ENCODE data around the gene IPO11.
A peak's percentile ranks its signal among the peaks of the same experiment; 100 is the strongest.

IPO11 gene

GRCh38 chr5:62412549-62413329 lies at the start of gene IPO11:
IPO11 (plus strand) TSS chr5:62412763; CDS start chr5:62437280, 24,517 bp downstream.
- peak; percentile 98 for DNase-seq (ENCODE audit: low read depth)

DNA sequence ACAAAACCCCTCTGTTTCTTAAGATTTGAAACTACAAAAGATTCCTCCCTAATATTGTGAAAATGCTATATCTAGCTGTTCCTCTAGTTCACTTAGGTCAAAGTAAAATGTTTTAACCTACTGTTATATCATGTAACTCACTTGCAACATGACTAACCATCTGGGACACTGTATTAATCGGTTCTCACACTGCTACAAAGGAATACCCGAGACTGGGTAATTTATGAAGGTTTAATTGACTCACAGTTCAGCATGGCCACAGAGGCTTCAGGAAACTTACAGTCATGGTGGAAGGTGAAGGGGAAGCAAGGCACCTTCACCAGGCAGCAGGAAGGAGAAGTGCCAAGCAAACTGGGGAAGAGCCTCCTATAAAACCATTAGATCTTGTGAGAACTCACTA lies 43.5 kb upstream of the IPO11 start:
- DNase-seq (ENCODE audit: low read depth), result no peak

GRCh38 chr5:62371409-62371808 lies 41.2 kb upstream of the IPO11 start:
- peak; percentile 29 for DNase-seq (ENCODE audit: low read depth)

GRCh38 chr5:62372600-62372999 lies 40.0 kb upstream of the IPO11 start:
- DNase-seq (ENCODE audit: low read depth), result no peak

GRCh38 chr5:62373382-62373781 lies 39.2 kb upstream of the IPO11 start:
- no peak for DNase-seq (ENCODE audit: low read depth)

DNA sequence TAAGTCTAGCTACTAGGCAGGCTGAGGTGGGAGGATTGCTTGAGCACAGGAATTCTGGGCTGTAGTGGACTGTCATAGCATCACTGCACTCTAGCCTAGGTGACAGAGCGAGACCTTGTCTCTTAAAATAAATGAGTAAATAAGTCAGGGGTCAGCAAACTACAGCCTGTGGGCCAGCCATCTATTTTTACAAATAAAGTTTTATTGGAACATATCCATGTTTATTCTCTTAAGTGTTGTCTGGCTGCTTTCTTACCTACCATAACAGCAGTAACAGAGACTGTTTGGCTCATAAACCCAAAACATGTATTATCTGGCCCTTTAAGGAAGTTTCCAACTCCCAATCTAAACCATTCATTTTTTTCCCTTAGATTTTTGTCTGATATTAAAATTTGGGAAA lies 38.5 kb upstream of the IPO11 start:
- no peak for DNase-seq (ENCODE audit: low read depth)

DNA sequence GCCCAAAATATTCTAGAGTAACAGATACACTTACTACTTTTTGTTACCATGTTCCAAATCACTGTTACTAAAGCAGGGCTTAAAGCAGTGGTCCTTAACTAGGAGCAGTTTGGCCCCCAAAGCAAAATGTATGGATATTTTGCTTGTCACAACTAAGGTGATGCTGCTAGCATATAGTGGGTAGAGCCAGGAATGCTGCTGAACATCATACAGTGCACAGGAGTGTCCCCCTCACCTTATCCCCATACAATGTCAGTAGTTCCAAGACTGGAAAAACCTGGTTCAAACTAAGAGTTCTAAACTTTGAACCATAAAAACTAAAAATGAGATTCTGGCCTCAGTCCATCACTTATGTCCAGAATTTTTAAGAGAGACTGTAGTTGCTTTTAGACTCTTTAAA lies 36.9 kb upstream of the IPO11 start:
- DNase-seq (ENCODE audit: low read depth), result no peak

- peak; percentile 42 for DNase-seq (ENCODE audit: low read depth)
Observed at GRCh38 chr5:62376064-62376463, 36.5 kb upstream of the IPO11 start.

DNA sequence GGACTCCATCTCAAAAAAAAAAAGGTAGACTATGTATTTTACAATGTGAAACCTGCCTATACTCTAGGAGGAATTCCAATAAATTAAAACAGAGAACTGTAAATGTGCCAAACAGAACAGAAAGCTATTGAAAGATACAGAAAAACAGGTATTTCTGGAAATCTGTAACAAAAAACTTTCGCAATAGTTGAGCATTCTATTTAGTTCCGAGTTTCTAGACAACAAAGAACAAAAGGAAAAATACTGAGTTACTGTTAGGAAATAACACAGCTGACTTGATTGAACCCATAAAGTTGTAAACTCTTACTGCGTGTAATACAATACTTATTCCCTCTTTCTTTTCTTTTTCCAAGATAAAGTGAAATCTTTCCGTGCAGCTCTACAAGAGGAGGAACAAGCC lies 27.4 kb upstream of the IPO11 start:
- DNase-seq (ENCODE audit: low read depth), result peak; percentile 9

- DNase-seq (ENCODE audit: low read depth), result peak; percentile 20
Observed at GRCh38 chr5:62385816-62386400, 26.7 kb upstream of the IPO11 start.

- peak; percentile 44 for DNase-seq (ENCODE audit: low read depth)
Observed at GRCh38 chr5:62386824-62387223, 25.7 kb upstream of the IPO11 start.

GRCh38 chr5:62395210-62395950 lies 17.2 kb upstream of the IPO11 start:
- DNase-seq (ENCODE audit: low read depth), result peak; percentile 63

GRCh38 chr5:62403411-62404250 lies 8.9 kb upstream of the IPO11 start, which contains the start of gene DIMT1:
DIMT1 (minus strand) TSS chr5:62403905; CDS start chr5:62403772, 133 bp downstream.
- peak; percentile 99 for DNase-seq (ENCODE audit: low read depth)

GRCh38 chr5:62413711-62414110 lies 1.1 kb downstream of the IPO11 start:
- no peak for DNase-seq (ENCODE audit: low read depth)

GRCh38 chr5:62418462-62419076 lies 6.0 kb downstream of the IPO11 start:
- no peak for DNase-seq (ENCODE audit: low read depth)

GRCh38 chr5:62419609-62420008 lies 7.0 kb downstream of the IPO11 start:
- DNase-seq (ENCODE audit: low read depth), result no peak

GRCh38 chr5:62421414-62421813 lies 8.9 kb downstream of the IPO11 start:
- DNase-seq (ENCODE audit: low read depth), result no peak

DNA sequence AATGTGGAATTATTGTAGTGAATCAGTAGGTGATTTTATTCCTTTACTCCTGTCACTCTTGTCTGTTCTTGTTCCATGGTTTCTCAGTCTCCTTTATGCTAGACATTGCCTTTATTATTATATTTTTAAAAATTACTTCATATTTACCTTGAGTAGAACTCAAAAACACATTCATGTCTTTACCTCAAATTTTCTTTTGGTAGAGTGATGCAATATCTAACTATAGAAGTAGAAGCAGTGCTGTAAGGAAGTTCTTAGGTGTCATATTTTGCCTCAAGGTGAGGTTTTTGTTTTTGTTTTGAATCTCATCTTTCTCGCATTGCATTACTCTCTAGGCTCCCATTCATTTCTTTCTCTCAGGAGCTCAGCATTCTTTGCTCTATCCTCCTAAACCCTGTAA lies 12.2 kb downstream of the IPO11 start:
- no peak for DNase-seq (ENCODE audit: low read depth)

DNA sequence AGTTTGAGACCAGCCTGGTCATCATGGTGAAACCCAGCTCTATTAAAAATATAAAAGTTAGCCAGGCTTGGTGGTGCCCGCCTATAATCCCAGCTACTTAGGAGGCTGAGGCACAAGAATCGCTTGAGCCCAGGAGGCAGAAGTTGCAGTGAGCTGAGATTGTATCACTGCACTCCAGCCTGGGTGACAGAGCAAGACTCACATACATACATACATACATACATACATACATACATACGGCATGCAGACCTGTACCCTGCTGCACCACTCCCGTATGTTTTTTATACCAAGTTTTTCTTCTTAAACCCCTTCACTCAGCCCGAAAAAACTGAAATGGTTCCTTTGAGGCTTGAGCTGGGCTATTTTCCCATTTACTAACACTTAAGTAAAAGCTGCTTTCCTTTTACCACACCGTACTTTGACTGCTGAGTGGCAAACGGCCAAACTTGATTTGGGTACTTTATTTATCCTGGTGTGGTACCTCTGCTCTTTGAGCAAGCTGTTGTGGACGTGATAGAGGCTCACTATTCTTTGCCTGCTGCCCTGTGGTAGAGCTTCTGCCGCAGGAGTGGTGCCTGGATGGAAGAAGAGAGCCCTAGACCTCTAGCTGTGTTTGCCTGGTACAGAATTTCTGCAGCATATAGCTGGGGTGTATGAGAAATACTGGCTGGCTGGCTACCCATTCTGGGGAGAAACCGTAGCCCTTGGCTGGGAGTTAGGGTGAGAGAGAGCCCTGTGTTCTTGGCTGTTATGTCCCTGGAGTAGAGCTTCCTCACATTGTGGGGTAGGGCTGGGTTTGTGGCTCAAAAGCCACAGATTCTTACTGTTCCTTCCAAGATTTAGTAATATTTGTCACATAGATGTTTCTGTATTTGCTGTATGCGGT lies 19.4 kb downstream of the IPO11 start:
- peak; percentile 2 for DNase-seq (ENCODE audit: low read depth)

DNA sequence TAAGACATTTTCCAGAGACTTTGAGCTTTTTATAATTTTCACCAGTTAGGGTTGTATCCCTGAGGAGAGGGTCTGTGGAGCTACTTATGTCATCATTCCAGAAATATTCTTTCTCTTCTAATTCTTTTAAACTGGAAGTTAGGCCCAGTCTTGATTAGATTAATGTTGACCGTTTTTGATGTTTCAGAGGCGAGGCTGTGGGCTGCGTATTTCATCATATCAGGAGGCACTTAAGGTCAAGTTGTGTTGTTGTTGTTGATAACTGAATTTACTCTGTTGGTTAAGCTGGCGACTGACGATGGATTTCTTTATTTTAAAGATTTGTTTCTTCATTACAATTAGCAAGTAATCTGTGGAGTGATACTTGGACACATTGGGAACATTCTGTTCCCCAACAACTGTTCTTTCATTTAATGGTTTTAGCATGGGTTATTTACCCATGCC lies 20.1 kb downstream of the IPO11 start:
- DNase-seq (ENCODE audit: low read depth), result peak; percentile 22
